NCI-H1105 (cell line): ENCODE data around the gene ATG16L1.

Experiments
- DNase-seq: peaks from one replicate; lab custom pipeline; 2025; lab: John Stamatoyannopoulos, UW

ATG16L1 gene

DNA sequence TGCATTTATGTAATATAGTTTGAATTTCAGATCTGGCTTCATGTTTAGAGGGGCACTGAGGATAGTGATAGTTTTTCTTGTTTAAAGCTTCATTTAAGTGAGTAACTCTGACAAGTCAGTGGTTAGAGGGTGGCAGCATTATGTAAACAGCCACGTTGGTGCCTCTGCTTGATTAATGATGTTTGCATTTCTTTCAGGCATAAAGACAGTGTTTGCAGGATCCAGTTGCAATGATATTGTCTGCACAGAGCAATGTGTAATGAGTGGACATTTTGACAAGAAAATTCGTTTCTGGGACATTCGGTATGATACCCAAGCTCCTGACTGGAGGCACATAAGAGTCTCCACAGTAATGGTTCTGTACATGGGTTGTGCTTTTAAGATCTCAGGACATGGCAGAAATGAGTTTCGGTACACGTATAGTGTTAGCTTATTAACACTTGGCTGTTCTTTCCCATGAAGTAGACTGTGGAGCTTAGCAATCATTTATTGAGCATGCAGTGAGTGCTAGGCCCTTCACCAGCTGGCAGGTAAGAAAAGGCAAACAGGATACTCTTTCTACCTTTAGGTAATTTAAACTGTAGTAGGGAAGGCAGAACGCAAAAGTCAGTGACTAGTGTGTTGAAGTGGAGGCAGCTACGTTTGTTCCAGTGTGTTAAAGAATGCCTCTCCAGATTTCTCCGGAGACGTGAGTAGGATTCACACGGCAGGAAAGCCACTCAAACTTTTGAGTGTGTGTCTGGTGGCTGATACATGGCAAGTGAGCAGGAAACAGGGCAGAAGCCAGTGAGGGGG lies 38.8 kb downstream of the ATG16L1 start:
- no peak for DNase-seq

- DNase-seq: no peak
These were observed 44.4 kb downstream of the ATG16L1 start for GRCh38 chr2:233295891-233296290.

- DNase-seq: no peak
These were observed 45.6 kb downstream of the ATG16L1 start for GRCh38 chr2:233297076-233297475.

GRCh38 chr2:233300401-233300800 lies 48.9 kb downstream of the ATG16L1 start:
- no peak for DNase-seq

DNA sequence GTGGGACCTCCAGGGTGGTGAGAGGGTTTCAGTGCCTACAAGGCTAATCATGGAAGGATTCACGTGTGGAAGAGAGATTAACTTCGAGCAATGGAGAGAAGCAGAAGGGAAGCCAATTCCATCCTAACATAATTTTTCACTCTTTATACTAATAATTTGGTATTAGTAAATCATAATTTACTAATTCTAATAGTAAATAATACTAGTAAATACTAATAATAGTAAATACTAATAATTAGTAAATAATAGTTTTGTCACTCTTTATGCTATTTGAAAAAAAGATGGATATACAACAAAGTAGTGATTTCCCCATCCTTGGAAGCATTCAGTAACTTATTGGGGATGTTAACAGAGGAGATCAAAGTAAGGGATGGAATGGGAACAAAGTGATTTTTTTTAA lies 49.8 kb downstream of the ATG16L1 start:
- DNase-seq: no peak

GRCh38 chr2:233301811-233302210 lies 50.3 kb downstream of the ATG16L1 start:
- no peak for DNase-seq

DNA sequence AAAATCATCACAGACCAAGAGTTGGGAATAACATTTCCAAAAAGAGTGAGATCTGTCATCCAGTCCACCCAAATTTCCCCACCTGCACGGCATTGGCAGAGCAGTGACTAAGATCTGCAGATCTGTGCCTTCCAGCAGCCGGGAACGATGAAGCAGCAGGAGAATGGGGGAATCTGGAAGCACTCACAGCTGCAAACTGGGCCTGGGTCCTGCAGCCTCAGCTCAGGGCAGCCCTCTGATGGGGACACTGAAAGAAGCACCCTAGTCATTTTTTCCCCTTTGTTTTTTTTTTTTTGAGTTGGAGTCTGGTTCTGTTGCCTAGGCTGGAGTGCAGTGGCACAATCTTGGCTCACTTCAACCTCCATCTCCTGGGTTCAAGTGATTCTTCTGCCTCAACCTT lies 51.8 kb downstream of the ATG16L1 start:
- DNase-seq: no peak

DNA sequence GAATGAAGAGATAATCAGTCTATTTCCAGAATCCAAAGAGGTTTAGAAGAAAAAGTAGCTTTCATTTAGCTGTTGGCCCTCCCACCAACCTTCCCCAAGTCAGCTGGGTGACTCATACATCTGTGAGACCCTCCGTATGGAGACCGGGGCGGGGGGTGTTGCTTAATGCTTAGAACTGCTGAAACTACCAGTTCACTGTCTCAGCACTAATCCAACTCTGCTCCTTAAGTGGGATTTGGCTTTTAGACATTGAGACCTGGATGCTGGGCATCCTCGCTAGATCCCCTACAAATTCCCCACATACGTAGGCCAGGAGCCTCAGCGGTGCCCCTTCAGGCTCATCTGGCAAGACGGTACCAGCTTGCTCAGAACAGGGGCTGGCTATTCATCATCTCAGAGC lies 56.1 kb downstream of the ATG16L1 start, which contains the start of gene SAG:
SAG (plus strand) TSS at position 252 of the 400 bp plus-strand sequence. CDS start 1,374 bp downstream, outside the sequence.
- DNase-seq: no peak

DNA sequence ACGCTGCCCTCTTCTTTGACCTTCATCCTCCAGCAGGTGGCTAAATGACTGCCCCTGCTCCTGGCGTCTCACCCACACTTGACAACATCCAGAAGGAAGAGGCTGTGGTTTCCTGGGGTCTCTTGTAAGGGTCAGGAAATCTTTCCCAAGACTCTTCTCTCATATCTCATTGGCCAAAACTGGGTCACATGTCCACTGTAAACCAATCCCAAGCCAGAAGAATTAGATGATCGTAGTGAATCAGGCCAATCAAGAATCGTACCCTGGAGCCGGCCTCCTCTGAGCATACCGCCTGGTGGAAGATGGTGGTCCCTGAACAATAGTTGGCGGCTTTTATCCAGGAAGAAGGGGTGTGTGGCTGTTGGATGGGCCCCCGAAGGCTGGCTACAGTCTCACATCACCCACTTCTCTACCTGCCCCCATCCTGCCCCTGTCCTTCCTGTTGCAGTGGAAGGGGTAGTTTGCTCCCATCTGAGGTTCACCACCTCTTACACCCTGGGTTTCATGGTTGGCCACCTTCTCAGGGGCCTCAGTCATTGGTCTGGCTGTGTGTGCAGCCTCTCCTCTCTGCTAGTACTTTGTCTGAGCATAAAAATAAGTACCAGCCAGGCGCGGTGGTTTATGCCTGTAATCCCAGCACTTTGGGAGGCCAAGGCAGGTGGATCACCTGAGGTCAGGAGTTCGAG lies 59.9 kb downstream of the ATG16L1 start:
- DNase-seq: no peak

DNA sequence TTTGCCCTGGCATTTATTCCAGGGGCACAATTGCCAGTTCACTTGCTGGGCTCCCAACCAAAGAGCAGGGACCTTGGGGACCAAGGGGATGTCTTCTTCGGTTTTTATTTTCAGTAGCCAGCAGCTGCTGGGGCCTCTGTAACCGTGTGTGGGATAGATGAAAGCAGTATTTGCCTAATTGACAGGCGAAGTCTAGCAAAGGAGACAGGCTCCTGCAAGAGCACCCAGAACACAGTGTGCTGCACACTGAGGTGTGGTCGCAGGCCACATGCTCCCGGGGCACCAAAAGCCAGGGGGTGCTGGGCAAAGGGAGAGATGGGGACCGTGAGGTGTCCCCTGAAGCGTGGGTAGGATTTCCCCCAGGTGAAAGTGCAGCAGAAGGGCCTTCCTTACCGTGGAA lies 61.4 kb downstream of the ATG16L1 start:
- DNase-seq: no peak

DNA sequence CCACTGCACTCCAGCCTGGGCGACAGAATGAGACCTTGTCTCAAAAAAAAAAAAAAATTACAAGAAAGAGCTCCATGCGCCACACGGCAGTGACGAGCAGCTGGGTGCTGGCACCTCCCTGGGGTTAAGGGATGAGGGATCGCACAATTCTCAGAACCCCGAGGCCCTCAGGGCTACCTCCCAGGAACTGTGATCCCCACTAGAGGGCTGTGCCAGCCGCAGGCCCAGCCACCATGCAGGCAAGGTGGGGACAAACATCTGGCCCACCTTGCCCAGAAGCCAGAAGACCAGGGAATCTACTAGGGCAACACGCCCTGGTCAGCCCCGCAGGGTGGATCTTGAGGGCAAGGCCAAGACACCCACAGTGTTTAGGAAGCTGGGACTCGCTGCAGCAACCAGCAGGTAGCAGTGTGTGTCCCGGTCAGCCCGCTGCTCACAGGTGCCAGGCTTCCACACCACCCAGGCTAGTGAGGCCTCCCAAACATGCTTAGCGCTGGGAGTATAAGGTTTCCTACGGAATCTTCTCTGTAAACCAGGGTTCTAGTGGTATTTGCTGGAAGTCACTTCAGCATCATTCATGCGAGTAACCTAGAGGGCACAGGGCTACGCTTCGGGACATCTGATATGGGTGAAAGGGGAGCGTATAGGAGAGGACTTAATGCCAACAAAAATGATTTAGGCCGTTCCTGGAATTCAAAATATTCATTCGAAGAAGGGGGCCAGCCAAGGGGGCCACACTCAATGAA lies 62.9 kb downstream of the ATG16L1 start:
- no peak for DNase-seq

DNA sequence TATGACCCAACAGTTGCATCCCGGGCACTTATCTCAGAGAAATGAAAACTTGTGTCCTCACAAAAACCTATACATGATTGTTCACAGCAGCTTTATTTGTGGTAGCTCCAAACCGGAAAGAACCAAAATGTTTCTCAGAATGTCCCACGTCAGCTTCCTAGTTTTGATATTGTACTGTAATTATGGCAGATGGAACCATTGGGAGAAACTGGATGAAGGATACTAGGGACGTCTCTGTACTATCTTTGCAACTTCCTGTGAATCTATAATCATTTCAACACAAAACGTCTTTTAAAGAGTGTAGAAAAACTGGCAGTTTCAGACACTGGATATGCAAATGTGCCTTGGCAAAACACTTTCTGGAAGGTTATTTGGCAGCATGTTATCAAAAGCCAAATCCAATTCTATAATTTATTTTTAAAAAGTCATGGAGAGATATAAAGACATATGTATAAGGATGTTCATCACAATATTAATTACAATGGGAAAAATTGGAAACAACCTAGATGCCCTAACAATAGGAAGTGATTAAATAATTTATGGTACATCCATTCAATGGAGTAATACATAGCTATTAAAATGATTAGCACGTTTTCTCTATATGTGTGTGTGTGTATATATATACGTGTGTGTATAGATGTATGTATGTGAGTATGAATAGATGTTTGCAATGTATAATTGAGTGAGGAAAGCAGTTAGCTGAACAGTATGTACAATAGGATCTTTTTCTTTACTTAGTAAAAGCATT lies 65.9 kb downstream of the ATG16L1 start:
- DNase-seq: no peak

GRCh38 chr2:233319256-233319655 lies 67.8 kb downstream of the ATG16L1 start:
- no peak for DNase-seq

DNA sequence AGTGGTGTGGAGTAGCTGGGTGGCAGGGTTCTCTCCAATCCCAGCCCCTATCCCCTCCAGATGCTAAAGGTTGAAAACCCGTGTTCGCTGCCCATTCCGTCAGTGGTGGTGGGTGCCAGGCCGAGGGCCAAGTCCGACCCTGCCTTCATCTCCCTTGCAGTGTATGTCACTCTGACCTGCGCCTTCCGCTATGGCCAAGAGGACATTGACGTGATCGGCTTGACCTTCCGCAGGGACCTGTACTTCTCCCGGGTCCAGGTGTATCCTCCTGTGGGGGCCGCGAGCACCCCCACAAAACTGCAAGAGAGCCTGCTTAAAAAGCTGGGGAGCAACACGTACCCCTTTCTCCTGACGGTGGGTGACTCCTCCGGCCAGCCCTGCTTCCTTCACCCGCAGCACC lies 69.0 kb downstream of the ATG16L1 start:
- DNase-seq: no peak

GRCh38 chr2:233321166-233321565 lies 69.7 kb downstream of the ATG16L1 start:
- DNase-seq: no peak

DNA sequence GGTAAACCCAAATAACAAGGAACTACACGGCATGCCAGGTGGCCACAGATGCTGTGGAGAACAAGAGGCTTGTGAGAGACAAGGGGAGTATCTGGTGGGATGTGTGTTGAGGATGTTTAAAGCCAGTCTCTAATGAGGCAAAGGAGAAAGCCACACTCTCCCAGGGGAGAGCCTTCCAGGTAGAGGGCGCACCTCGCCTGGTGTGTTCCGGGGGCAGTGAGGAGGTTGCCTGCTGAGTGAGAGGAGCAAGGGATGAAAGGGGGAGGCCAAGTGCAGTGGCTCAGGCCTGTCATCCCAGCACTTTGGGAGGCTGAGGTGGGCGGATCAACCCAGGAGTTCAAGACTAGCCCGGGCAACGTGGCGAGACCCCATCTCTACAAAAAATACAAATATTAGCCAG lies 72.4 kb downstream of the ATG16L1 start:
- DNase-seq: no peak

- no peak for DNase-seq
These were observed 73.8 kb downstream of the ATG16L1 start for GRCh38 chr2:233325256-233325655.

DNA sequence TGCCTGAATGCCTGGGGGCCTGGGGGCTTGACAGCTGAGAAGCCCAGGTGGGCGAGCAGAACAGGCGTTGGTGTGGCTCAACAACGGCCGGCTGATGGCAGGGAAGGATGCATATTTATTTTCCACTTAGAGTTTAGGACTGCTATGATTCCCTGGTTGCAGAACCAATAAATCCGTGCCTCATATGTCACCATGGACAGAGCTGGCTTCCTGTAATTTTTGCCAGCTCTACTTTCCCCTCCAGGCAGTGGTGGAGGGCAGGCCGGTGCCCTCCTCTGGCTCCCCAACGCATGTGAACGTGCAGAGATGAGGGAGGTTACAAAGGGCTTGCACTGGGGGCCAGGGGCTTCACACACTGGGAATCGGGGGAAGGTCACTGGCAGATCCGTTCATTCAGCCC lies 74.3 kb downstream of the ATG16L1 start:
- DNase-seq: no peak

DNA sequence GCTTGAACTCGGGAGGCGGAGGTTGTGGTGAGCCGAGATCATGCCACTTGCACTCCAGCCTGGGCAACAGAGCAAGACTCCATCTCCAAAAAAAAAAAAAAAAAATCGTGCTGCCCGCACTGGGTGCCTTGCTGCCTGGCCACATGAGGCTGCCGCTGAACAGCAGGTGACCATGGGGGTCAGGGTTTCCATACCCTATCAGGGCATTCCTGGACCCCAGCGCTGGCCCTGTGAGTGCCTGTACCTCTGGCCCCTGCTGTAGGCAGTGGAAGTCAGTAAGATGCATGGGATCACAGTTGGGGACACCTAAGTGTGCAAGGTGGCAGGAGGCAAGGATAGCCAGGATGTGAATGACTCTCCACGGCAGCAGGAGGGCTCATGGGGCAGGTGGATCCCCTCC lies 75.0 kb downstream of the ATG16L1 start:
- no peak for DNase-seq

DNA sequence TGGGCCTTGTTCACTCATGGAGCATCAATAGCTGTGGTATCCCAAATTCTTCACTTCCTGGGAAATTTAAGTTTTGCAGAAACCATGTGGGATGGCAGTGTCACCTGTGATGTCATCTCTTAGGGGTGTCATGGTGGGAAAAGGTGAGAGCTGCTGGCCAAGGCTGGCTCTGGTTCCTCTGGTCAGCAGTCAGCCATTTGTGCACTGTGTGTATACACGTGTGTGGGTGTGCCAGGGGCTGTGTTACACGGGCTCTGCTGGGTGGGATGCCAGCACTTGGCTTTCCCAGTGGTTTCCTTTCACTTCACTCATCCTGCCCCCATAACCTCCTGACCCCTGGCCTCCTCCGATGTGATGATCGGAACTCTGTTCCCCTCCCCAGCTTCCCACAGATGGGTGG lies 77.4 kb downstream of the ATG16L1 start:
- DNase-seq: no peak

DNA sequence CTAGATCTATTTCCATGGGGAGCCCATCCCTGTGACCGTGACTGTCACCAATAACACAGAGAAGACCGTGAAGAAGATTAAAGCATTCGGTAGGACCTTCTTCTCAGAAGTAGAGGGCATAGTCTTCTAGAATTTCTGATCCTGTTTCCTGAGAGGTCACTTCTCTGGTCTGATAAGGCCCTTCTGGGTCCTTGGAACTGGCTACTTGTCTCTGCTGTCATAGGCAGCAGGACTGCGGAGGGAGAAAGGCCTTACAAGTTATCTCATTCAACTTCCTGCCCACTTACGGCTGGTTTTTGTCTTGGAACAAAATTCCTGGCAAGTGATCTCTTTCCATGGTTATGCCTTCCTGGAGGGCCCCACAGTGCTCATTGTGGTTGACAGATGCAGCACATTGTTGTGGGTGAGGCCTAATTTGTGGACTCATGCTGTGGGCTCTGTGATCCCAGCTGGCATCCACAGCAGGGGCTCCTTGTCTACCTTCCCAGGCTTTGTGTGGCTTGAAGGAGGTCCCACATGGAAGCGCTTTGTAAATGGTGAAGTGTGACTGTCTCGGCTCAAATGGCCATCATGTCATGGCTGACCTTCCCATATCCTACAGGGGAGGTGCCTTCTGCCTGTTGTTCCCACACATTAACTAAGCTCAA lies 78.1 kb downstream of the ATG16L1 start:
- no peak for DNase-seq

DNA sequence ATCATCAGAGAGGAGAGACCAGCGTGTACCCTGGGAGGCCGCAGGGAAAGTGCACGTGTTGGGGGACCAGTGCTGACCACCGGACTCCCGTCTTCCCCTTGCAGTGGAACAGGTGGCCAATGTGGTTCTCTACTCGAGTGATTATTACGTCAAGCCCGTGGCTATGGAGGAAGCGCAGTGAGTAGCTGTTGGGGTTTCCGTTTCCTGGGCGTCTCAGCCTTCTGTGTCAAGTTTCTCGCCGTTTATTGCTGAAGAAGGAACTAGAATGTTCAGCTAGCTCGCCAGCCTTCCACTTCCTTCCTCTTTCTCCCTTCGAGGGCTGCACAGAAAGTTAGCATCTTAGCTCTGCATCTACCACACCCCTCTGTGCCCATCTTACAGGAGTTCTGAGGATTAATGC lies 80.1 kb downstream of the ATG16L1 start:
- DNase-seq: no peak
